IMR-90 (cell line): Measurements from ENCODE around the gene STX4. TPM values are rescaled to one million over a fixed set of nuclear protein-coding genes. Genes with fewer than 3 reads are reported as not detected.

ENCODE experiments used
- ATAC-seq: fragments of 200-7000 bp; cut with Tn5 transposase; 2 replicates; pipeline ENCODE4 v1.9.1; 2020; ENCODE audit warnings: low read depth, mild to moderate bottlenecking, moderate library complexity
- BruUV-seq: library from RNA; stranded (reverse); fragments of 400-500 nt; replicated peaks from 2 replicates; lab custom pipeline; 2021; lab: Mats Ljungman, UMichigan
- CTCF ChIA-PET: fragments of 300-600 bp; formaldehyde crosslinking; extraction: SDS; loops from one replicate; lab custom pipeline; 2021; ENCODE audit warnings: antibody characterized with exemption; lab: Yijun Ruan, JAX
- POLR2A ChIA-PET: fragments of 300-600 bp; sonication (Branson Sonifier 250); formaldehyde crosslinking; loops from one replicate; lab custom pipeline; 2022; ENCODE audit warnings: antibody characterized with exemption; ENCODE audit not compliant: unreplicated experiment; lab: Charles Lee
- DNase-seq: peaks from one replicate; pipeline ENCODE4 v3.0.0; 2013
- H2AFZ ChIP-seq: replicated peaks from 2 replicates; pipeline ENCODE3; 2013; ENCODE audit warnings: low read length, mild to moderate bottlenecking; ENCODE audit not compliant: poor library complexity
- H2AK5ac ChIP-seq: 2 replicates; pipeline ENCODE4 v1.6.1; 2013; ENCODE audit warnings: low read depth, low read length, inconsistent platforms
- H2AK9ac ChIP-seq: replicated peaks from 2 replicates; pipeline ENCODE3; 2013; ENCODE audit warnings: mild to moderate bottlenecking, low read depth, low read length, moderate library complexity; ENCODE audit not compliant: poor library complexity
- H2BK120ac ChIP-seq: 2 replicates; pipeline ENCODE4 v1.6.1; 2013; ENCODE audit warnings: low read depth, low read length, inconsistent platforms
- H2BK15ac ChIP-seq: 3 replicates; pipeline ENCODE4 v1.6.1; 2013; ENCODE audit warnings: low read depth, low read length, inconsistent platforms
- H2BK20ac ChIP-seq: 2 replicates; pipeline ENCODE4 v1.6.1; 2013; ENCODE audit warnings: low read depth, mild to moderate bottlenecking, inconsistent platforms, low read length, moderate library complexity
- H2BK5ac ChIP-seq: 2 replicates; pipeline ENCODE4 v1.6.1; 2013; ENCODE audit warnings: mild to moderate bottlenecking, low read depth, low read length, inconsistent platforms; ENCODE audit not compliant: poor library complexity, severe bottlenecking
- H3K14ac ChIP-seq: replicated peaks from 2 replicates; pipeline ENCODE4 v1.6.1; 2013; ENCODE audit warnings: low read depth, low read length, inconsistent platforms
- H3K18ac ChIP-seq: 2 replicates; pipeline ENCODE4 v1.6.1; 2013; ENCODE audit warnings: low read depth, low read length, control low read depth
- H3K23ac ChIP-seq: 2 replicates; pipeline ENCODE4 v1.6.1; 2013; ENCODE audit warnings: low read depth, low read length, inconsistent platforms
- H3K27ac ChIP-seq: 2 replicates; pipeline ENCODE4 v1.5.1; 2013; ENCODE audit warnings: mild to moderate bottlenecking, control low read depth, low read length; ENCODE audit not compliant: insufficient read depth
- H3K27me3 ChIP-seq: 2 replicates; pipeline ENCODE4 v1.6.1; 2013; ENCODE audit warnings: low read length; ENCODE audit not compliant: control insufficient read depth, insufficient read depth
- H3K36me3 ChIP-seq: 2 replicates; pipeline ENCODE4 v1.6.1; 2013; ENCODE audit warnings: low read length, mixed read lengths; ENCODE audit not compliant: control insufficient read depth, insufficient read depth
- H3K4ac ChIP-seq: 2 replicates; pipeline ENCODE4 v1.6.1; 2013; ENCODE audit warnings: low read depth, low read length, inconsistent platforms
- H3K4me1 ChIP-seq: 2 replicates; pipeline ENCODE4 v1.6.1; 2013; ENCODE audit warnings: low read length, mixed read lengths; ENCODE audit not compliant: control insufficient read depth, insufficient read depth
- H3K4me2 ChIP-seq: 2 replicates; pipeline ENCODE4 v1.6.1; 2013; ENCODE audit warnings: low read depth, mild to moderate bottlenecking, control low read depth, low read length, moderate library complexity
- H3K4me3 ChIP-seq: 2 replicates; pipeline ENCODE4 v1.5.1; 2013; ENCODE audit warnings: low read depth, mild to moderate bottlenecking, control low read depth, low read length, moderate library complexity; ENCODE audit not compliant: insufficient read depth
- H3K56ac ChIP-seq: 2 replicates; pipeline ENCODE4 v1.6.1; 2013; ENCODE audit warnings: low read length, inconsistent platforms; ENCODE audit not compliant: insufficient read depth; ENCODE audit errors: extremely low read depth
- H3K79me1 ChIP-seq, 2 experiments: 2 replicates each; pipeline ENCODE4 v1.6.1; 2013; ENCODE audit warnings: low read length in 2 of 2, inconsistent platforms in 1 of 2, low read depth in 1 of 2
- H3K9ac ChIP-seq: 2 replicates; pipeline ENCODE4 v1.6.1; 2013; ENCODE audit warnings: low read depth, low read length, control low read depth
- H3K9me1 ChIP-seq: 2 replicates; pipeline ENCODE4 v1.6.1; 2013; ENCODE audit warnings: low read length, inconsistent platforms; ENCODE audit not compliant: insufficient read depth
- H3K9me3 ChIP-seq: 2 replicates; pipeline ENCODE4 v1.6.1; 2013; ENCODE audit warnings: low read length; ENCODE audit not compliant: control insufficient read depth, insufficient read depth
- H4K20me1 ChIP-seq: 2 replicates; pipeline ENCODE4 v1.6.1; 2013; ENCODE audit warnings: low read length, inconsistent platforms; ENCODE audit not compliant: insufficient read depth
- H4K5ac ChIP-seq: 2 replicates; pipeline ENCODE4 v1.6.1; 2013; ENCODE audit warnings: mild to moderate bottlenecking, low read depth, low read length, control low read depth
- H4K8ac ChIP-seq, 2 experiments: 2 replicates each; pipeline ENCODE4 v1.6.1; 2013; ENCODE audit warnings: low read depth in 2 of 2, low read length in 2 of 2, control low read depth in 1 of 2, inconsistent platforms in 1 of 2
- H4K91ac ChIP-seq: 2 replicates; pipeline ENCODE4 v1.6.1; 2013; ENCODE audit warnings: low read depth, low read length, inconsistent platforms; ENCODE audit not compliant: insufficient read depth
- CEBPB ChIP-seq: IDR thresholded peaks from 2 replicates; pipeline ENCODE4 v1.6.1; 2012; ENCODE audit warnings: low read depth, low read length, improper control_type of control experiment
- MAZ ChIP-seq: IDR thresholded peaks from 2 replicates; pipeline ENCODE4 v1.6.1; 2012; ENCODE audit warnings: low read depth, mild to moderate bottlenecking, low read length, improper control_type of control experiment, moderate library complexity, borderline replicate concordance
- MXI1 ChIP-seq: IDR thresholded peaks from 2 replicates; pipeline ENCODE4 v1.6.1; 2012; ENCODE audit warnings: low read depth, mild to moderate bottlenecking, low read length, moderate library complexity, borderline replicate concordance
- NFE2L2 ChIP-seq: fragments of 150-350 bp; IDR thresholded peaks from 2 replicates; pipeline ENCODE4 v1.6.1; 2016; ENCODE audit warnings: low read depth, mild to moderate bottlenecking, low read length
- POLR2A ChIP-seq: IDR thresholded peaks from 2 replicates; pipeline ENCODE4 v1.6.1; 2012; ENCODE audit warnings: mild to moderate bottlenecking, low read depth, low read length
- RAD21 ChIP-seq: IDR thresholded peaks from 2 replicates; pipeline ENCODE4 v1.6.1; 2012; ENCODE audit warnings: low read length, improper control_type of control experiment
- RCOR1 ChIP-seq: IDR thresholded peaks from 2 replicates; pipeline ENCODE4 v1.6.1; 2012; ENCODE audit warnings: mild to moderate bottlenecking, low read length, improper control_type of control experiment; ENCODE audit not compliant: insufficient replicate concordance
- WGBS, 2 experiments: methylation state at CpG; one replicate each; pipeline versions ENCODE4 v1.1.5 to v1.1.7; 2013; ENCODE audit warnings: missing lambda C conversion rate in 2 of 2; ENCODE audit not compliant: insufficient read length in 1 of 2; ENCODE audit errors: extremely low coverage in 2 of 2; 5-methylcytosine and 5-hydroxymethylcytosine counted together
- dilution Hi-C: fragments of 300-500 bp; cut with HindIII; formaldehyde crosslinking; loops from one replicate; pipeline ENCODE4 v1.14.3; 2018; ENCODE audit warnings: low sequenced_read_pairs; ENCODE audit not compliant: unreplicated experiment
- in situ Hi-C: fragments of 300-500 bp; cut with MboI; formaldehyde crosslinking; loops from 3 replicates; pipeline ENCODE4 v1.14.3; 2019; ENCODE audit warnings: low sequenced_read_pairs, inconsistent platforms, mixed read lengths
- intact Hi-C: fragments of 100-400 bp; cut with micrococcal nuclease; formaldehyde crosslinking; loops from 2 replicates; pipeline ENCODE4 v1.10.0; 2022
- polyA plus RNA-seq, 3 experiments: library from polyadenylated mRNA; depleted of rRNA; stranded (reverse); fragments of >200 nt; gene quantifications; 2 replicates each; pipeline ENCODE4 v1.2.3, GENCODE V29; 2012; ENCODE audit warnings: low replicate concordance in 1 of 3
- total RNA-seq: library from RNA; depleted of rRNA; stranded (reverse); fragments of >200 nt; gene quantifications from 2 replicates; pipeline ENCODE4 v1.2.3, GENCODE V29; 2012
- TF ChIP-seq, protein P1 (sequence below): conservative IDR thresholded peaks from 2 replicates; pipeline ENCODE4 v1.5.1; 2012; ENCODE audit warnings: mild to moderate bottlenecking, low read depth, low read length, improper control_type of control experiment

Gene STX4
- total and polyA plus RNA-seq, 2 of the 4 experiments (the other 2 are of a cell fraction) = 23.5 to 67.9 TPM

DNA sequence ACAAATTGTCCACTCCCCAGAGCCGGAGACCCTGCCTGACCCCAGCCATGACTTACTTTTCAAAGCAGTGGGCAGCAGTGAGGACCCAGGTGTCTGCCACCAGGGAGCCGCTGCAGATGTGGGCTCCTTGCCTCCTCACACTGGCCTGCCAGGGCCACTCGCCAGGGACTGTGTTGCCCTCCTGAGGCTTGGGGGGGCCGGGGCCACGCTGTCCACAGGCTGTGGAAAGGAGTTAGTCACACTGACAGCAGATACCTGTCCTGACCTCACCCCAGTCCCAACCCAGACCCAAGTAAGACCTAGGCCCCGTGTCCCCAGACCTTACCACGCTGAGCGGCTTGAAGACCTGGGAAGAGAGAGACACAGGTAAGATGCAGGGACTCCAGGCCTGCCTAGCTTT lies 54.1 kb downstream of the STX4 start:
- Histone ChIP-seq H2BK20ac (no peak overlapping the region), H2BK120ac (no peak overlapping the region), H4K91ac (no peak overlapping the region), H3K9me1 (peaks cover 5% of the 10 kb centered on the region), H2AK5ac (no peak overlapping the region), H3K27me3 (no peaks in the 10 kb centered on the region), H3K27ac (no peak overlapping the region), H3K23ac (no peak overlapping the region), H3K4me2 (no peak overlapping the region), H2BK15ac (no peak overlapping the region), H2BK5ac (no peak overlapping the region), H3K4ac (no peak overlapping the region), H2AFZ (no peak overlapping the region), H3K4me3 (no peak overlapping the region), H3K9me3 (no peaks in the 10 kb centered on the region), H3K4me1 (no peaks in the 10 kb centered on the region; the same call in 1 of the 2 replicates), H3K36me3 (peaks cover 52% of the 10 kb centered on the region), H3K9ac (no peak overlapping the region), H3K18ac (no peak overlapping the region), H3K56ac (no peak overlapping the region), H3K79me1 (peaks cover 20 to 56% of the 10 kb centered on the region in 2 experiments), H4K8ac (no peak overlapping the region), H2AK9ac (no peak overlapping the region), H4K5ac (no peak overlapping the region), H3K14ac (no peak overlapping the region), H4K20me1 (peaks cover 7% of the 10 kb centered on the region)
- in situ Hi-C loops (loop anchor here (10.0 kb wide), 1 partner anchor 103 kb away; the partner anchor contains the start of gene HSD3B7), dilution Hi-C loops (no loop called here), intact Hi-C loops (no loop called here)
- ChIA-PET CTCF (interaction anchor here (0.5 kb wide), 1 partner anchor 378 kb away, joined by 4 read pairs; no protein-coding TSS in a partner anchor), POLR2A (no interaction called here)
- no TSS peak for BruUV-seq
- 100% methylated on average over 1 of the region's 8 CpGs; no CpG with 5 or more reads in 1 of the 2 experiments for WGBS, 2 experiments
- no peak for ATAC-seq
- TF ChIP-seq, protein P1, sequence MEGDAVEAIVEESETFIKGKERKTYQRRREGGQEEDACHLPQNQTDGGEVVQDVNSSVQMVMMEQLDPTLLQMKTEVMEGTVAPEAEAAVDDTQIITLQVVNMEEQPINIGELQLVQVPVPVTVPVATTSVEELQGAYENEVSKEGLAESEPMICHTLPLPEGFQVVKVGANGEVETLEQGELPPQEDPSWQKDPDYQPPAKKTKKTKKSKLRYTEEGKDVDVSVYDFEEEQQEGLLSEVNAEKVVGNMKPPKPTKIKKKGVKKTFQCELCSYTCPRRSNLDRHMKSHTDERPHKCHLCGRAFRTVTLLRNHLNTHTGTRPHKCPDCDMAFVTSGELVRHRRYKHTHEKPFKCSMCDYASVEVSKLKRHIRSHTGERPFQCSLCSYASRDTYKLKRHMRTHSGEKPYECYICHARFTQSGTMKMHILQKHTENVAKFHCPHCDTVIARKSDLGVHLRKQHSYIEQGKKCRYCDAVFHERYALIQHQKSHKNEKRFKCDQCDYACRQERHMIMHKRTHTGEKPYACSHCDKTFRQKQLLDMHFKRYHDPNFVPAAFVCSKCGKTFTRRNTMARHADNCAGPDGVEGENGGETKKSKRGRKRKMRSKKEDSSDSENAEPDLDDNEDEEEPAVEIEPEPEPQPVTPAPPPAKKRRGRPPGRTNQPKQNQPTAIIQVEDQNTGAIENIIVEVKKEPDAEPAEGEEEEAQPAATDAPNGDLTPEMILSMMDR = no peak
- TF ChIP-seq POLR2A (no peak), RCOR1 (no peak), NFE2L2 (no peak), CEBPB (no peak), MAZ (no peak), RAD21 (no peak), MXI1 (no peak)
- DNase-seq = no peak
